Measurements from ENCODE around the gene ARHGEF2.
A peak's percentile ranks its signal among the peaks of the same experiment; 100 is the strongest.

The ARHGEF2 gene

DNA sequence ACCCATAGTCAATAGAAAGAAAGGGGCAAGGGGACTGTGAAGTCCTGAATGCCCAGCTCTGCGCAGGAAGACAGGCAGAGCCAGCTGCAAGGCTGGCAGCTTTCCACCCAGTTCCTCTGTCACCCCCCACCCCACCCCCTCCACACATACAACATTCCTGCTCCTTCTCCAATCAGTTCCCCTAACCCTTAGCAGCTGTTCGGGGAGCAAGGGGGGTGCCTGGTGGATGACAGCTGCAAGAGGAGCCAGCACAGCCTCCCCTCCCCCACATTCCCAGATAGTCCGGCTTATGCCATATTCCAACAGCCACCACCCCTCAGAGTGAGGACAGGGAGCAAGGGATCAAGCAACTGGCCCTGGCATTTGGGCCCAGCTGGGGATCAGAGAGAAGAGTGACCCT lies 9.7 kb downstream of the ARHGEF2 start:
- TF ChIP-seq, protein P1, sequence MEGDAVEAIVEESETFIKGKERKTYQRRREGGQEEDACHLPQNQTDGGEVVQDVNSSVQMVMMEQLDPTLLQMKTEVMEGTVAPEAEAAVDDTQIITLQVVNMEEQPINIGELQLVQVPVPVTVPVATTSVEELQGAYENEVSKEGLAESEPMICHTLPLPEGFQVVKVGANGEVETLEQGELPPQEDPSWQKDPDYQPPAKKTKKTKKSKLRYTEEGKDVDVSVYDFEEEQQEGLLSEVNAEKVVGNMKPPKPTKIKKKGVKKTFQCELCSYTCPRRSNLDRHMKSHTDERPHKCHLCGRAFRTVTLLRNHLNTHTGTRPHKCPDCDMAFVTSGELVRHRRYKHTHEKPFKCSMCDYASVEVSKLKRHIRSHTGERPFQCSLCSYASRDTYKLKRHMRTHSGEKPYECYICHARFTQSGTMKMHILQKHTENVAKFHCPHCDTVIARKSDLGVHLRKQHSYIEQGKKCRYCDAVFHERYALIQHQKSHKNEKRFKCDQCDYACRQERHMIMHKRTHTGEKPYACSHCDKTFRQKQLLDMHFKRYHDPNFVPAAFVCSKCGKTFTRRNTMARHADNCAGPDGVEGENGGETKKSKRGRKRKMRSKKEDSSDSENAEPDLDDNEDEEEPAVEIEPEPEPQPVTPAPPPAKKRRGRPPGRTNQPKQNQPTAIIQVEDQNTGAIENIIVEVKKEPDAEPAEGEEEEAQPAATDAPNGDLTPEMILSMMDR (IDR thresholded peaks at IDR 0.05), result no peak
- H3K36me3 ChIP-seq, result peaks cover 58% of the 10 kb centered on the region
- H3K9me3 ChIP-seq, result no peaks in the 10 kb centered on the region
- H3K27me3 ChIP-seq, result no peaks in the 10 kb centered on the region
- peak overlapping the region; percentile 34 to 58 for H3K4me3 ChIP-seq (ENCODE audit: low read depth in 1 of 2, low read length in 1 of 2)
- H3K4me1 ChIP-seq (ENCODE audit: control insufficient read depth in 1 of 2, insufficient read depth in 1 of 2, low read depth in 1 of 2, low read length in 1 of 2), result peaks cover 73 to 74% of the 10 kb centered on the region in 2 experiments
- H3K27ac ChIP-seq, result peak overlapping the region; percentile 97

DNA sequence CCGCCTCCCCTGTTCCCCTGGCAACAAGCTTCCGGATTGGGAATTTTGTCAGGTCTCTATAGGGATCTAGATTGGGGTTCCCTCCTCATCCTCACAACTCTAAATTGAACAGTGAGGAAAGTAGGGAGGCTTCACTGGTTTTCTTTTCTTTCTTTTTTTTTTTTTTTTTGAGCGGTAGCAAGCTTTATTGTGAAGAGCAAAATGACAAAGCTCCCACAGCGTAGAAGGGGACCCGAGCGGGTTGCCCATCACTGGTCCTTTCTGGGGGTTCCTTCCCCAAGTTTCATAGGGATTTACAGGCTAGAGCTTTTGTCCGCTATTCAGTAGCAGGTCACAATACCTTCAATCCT lies 10.3 kb downstream of the ARHGEF2 start:
- H3K4me3 ChIP-seq (ENCODE audit: low read depth in 1 of 2, low read length in 1 of 2), result peak overlapping the region; percentile 34 to 58

DNA sequence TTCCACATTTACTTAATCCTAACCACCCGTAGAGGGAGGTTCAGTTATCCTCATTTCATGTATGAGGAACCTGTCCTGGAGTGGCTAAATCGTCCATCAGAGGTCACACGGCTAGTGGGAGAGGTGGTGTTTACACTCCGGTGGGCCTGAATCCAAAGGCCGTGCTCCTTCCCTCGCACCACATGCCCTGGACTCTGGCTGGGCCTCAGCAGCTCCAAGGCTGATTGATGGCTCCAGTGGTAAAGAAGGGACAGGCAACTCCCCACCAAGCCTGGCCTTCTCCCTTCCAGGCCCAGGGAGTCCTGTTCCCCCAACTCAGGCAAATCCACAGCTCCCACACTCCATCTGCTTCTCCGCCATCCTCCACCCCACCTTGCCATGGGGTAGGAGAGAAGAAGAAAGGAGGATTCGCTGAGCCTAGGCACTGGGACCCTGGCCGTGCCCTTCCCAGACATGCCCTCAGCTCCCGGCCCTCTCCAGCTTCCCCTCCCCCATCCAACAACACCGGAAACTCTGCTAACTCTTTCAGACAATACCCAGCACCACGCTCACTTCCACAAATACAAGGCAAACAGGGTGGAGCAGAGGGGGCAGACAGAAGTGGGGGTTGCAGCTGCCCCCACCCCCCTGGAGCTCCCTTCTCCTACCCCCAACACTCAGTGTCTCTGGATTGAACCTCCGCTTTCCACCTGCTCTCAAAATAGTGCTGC lies 10.9 kb downstream of the ARHGEF2 start:
- H3K27me3 ChIP-seq, result no peaks in the 10 kb centered on the region
- TF ChIP-seq, protein P1 (IDR thresholded peaks at IDR 0.05), result no peak
- H3K4me3 ChIP-seq (ENCODE audit: low read depth in 1 of 2, low read length in 1 of 2), result peak overlapping the region; percentile 34 to 58
- no peaks in the 10 kb centered on the region for H3K9me3 ChIP-seq
- H3K27ac ChIP-seq, result peak overlapping the region; percentile 97
- peaks cover 70% of the 10 kb centered on the region for H3K36me3 ChIP-seq
- H3K4me1 ChIP-seq (ENCODE audit: control insufficient read depth in 1 of 2, insufficient read depth in 1 of 2, low read depth in 1 of 2, low read length in 1 of 2), result peaks cover 67% of the 10 kb centered on the region in 2 experiments

More for the DNA sequence above, 10.3 kb downstream of the ARHGEF2 start:
- Histone ChIP-seq H3K9me3 (no peaks in the 10 kb centered on the region), H3K36me3 (peaks cover 65% of the 10 kb centered on the region), H3K27me3 (no peaks in the 10 kb centered on the region), H3K27ac (peak overlapping the region; percentile 97), H3K4me1 (ENCODE audit: control insufficient read depth in 1 of 2, insufficient read depth in 1 of 2, low read depth in 1 of 2, low read length in 1 of 2) (peaks cover 67% of the 10 kb centered on the region in 2 experiments)
- TF ChIP-seq, protein P1 (IDR thresholded peaks at IDR 0.05), result no peak

DNA sequence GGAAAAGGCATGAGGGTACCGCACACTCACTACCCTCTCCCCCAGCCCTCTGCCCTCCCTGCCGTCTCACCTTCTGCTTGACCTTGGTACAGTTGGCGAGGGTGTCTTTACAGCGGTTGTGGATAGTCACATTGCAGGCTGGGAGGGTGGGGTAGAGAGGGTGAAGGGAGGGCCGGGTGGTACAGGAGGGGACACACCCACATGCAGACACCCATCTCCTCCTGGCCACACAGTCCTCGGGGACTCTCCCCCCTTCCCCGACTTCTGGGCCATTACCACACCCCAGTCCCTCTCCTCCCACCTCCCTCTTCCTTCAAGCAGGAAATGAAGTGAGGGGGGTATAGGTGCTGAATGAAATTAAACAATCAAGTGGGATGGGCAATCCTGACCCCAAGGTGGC lies 11.6 kb downstream of the ARHGEF2 start:
- H3K36me3 ChIP-seq, result peaks cover 78% of the 10 kb centered on the region
- H3K9me3 ChIP-seq, result no peaks in the 10 kb centered on the region
- peak overlapping the region in 1 of 2 experiments; percentile 34 for H3K4me3 ChIP-seq (ENCODE audit: low read depth in 1 of 2, low read length in 1 of 2)
- H3K27me3 ChIP-seq, result no peaks in the 10 kb centered on the region
- TF ChIP-seq, protein P1 (IDR thresholded peaks at IDR 0.05), result no peak
- H3K27ac ChIP-seq, result peak overlapping the region; percentile 97
- peaks cover 67% of the 10 kb centered on the region in 2 experiments for H3K4me1 ChIP-seq (ENCODE audit: control insufficient read depth in 1 of 2, insufficient read depth in 1 of 2, low read depth in 1 of 2, low read length in 1 of 2)

DNA sequence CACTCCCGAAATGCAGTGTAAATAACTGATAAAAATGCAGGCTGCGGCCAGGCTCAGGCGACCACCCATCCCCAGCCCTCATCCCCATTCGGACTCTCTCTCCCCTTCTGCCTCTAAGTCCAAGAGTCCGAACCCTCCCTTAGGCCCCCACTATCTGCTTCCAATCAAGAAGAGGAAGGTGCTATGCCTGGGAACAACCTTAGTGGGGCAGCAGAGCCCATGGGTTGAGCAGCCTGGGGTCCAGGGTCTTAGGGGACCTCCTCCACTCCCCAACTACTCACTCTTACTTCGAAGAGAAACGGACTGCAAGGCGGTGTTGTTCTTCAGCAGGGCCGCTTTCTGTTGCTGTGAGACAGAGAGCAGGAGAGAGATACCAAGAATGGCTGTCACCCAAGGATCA lies 12.2 kb downstream of the ARHGEF2 start:
- Histone ChIP-seq H3K27ac (peak overlapping the region; percentile 97), H3K9me3 (no peaks in the 10 kb centered on the region), H3K36me3 (peaks cover 84% of the 10 kb centered on the region), H3K4me1 (ENCODE audit: control insufficient read depth in 1 of 2, insufficient read depth in 1 of 2, low read depth in 1 of 2, low read length in 1 of 2) (peaks cover 67% of the 10 kb centered on the region in 2 experiments), H3K4me3 (ENCODE audit: low read depth in 1 of 2, low read length in 1 of 2) (no peak overlapping the region), H3K27me3 (no peaks in the 10 kb centered on the region)
- TF ChIP-seq, protein P1 (IDR thresholded peaks at IDR 0.05), result no peak

All from neutrophil (primary cell).